HEK293 (cell line): ENCODE results near the gene THOC7.

Experiments
- CTCF ChIA-PET: fragments of 350-600 bp; formaldehyde crosslinking; extraction: SDS; loops from one replicate; lab custom pipeline; 2021; ENCODE audit warnings: antibody characterized with exemption; lab: Yijun Ruan, JAX
- POLR2A ChIA-PET: fragments of 300-600 bp; formaldehyde crosslinking; extraction: SDS; loops from one replicate; lab custom pipeline; 2020; ENCODE audit warnings: antibody characterized with exemption, inconsistent platforms; lab: Yijun Ruan, JAX
- H3K27ac ChIP-seq: fragments of 200-500 bp; sonication (Bioruptor generic); 2 replicates; pipeline ENCODE4 v1.5.1; 2014; ENCODE audit warnings: low read depth, low read length, control low read depth, inconsistent platforms; ENCODE audit errors: extremely low read depth
- H3K36me3 ChIP-seq, 2 experiments: fragments of 200-500 bp in 1 of 2; sonication (Bioruptor generic) in 1 of 2; 1 replicate in 1 of 2; 2 replicates in 1 of 2; pipeline ENCODE4 v1.5.1; 2014 to 2017; ENCODE audit warnings: inconsistent platforms in 2 of 2, low read length in 2 of 2; ENCODE audit not compliant: control insufficient read depth in 2 of 2, insufficient read depth in 1 of 2
- H3K4me1 ChIP-seq: fragments of 200-500 bp; sonication (Bioruptor generic); 2 replicates; pipeline ENCODE4 v1.5.1; 2014; ENCODE audit warnings: mild to moderate bottlenecking, low read length, inconsistent platforms; ENCODE audit not compliant: control insufficient read depth, insufficient read depth
- H3K4me3 ChIP-seq: 2 replicates; pipeline ENCODE4 v1.5.1; 2011; ENCODE audit warnings: low read depth, mild to moderate bottlenecking, control low read depth, low read length, moderate library complexity
- H3K9me3 ChIP-seq: fragments of 200-500 bp; sonication (Bioruptor generic); 2 replicates; pipeline ENCODE4 v1.5.1; 2014; ENCODE audit warnings: low read depth, low read length, inconsistent platforms; ENCODE audit not compliant: control insufficient read depth, insufficient read depth
- BCL11B ChIP-seq: fragments of 450-650 bp; formaldehyde crosslinking; IDR thresholded peaks from 2 replicates; pipeline ENCODE4 v1.5.1; 2016; ENCODE audit warnings: low read depth, missing biosample characterization, missing genetic modification characterization
- CTCF ChIP-seq: fragments of 450-650 bp; formaldehyde crosslinking; IDR thresholded peaks from 2 replicates; pipeline ENCODE4 v1.5.1; 2016; ENCODE audit warnings: missing biosample characterization, missing genetic modification characterization
- GLIS1 ChIP-seq: fragments of 450-650 bp; formaldehyde crosslinking; IDR thresholded peaks from 2 replicates; pipeline ENCODE4 v1.5.1; 2016; ENCODE audit warnings: missing biosample characterization, missing genetic modification characterization
- INSM2 ChIP-seq: fragments of 450-650 bp; formaldehyde crosslinking; IDR thresholded peaks from 2 replicates; pipeline ENCODE4 v1.5.1; 2016; ENCODE audit warnings: missing biosample characterization, missing genetic modification characterization
- OVOL3 ChIP-seq: fragments of 450-650 bp; formaldehyde crosslinking; IDR thresholded peaks from 2 replicates; pipeline ENCODE4 v1.5.1; 2016; ENCODE audit warnings: missing biosample characterization, missing genetic modification characterization
- PRDM1 ChIP-seq: fragments of 450-650 bp; formaldehyde crosslinking; IDR thresholded peaks from 2 replicates; pipeline ENCODE4; 2016; ENCODE audit warnings: missing biosample characterization, missing genetic modification characterization
- SCRT2 ChIP-seq: fragments of 450-650 bp; formaldehyde crosslinking; IDR thresholded peaks from 2 replicates; pipeline ENCODE4 v1.5.1; 2016; ENCODE audit warnings: missing biosample characterization, missing genetic modification characterization
- TRIM28 ChIP-seq: IDR thresholded peaks from 2 replicates; pipeline ENCODE4 v1.6.1; 2011; ENCODE audit warnings: low read length, control low read depth, borderline replicate concordance
- WT1 ChIP-seq: fragments of 450-650 bp; formaldehyde crosslinking; IDR thresholded peaks from 2 replicates; pipeline ENCODE4 v1.5.1; 2016; ENCODE audit warnings: missing biosample characterization, missing genetic modification characterization
- ZBTB17 ChIP-seq: fragments of 450-650 bp; formaldehyde crosslinking; IDR thresholded peaks from 2 replicates; pipeline ENCODE4 v1.5.1; 2016; ENCODE audit warnings: missing biosample characterization, missing genetic modification characterization
- ZBTB6 ChIP-seq: fragments of 450-650 bp; formaldehyde crosslinking; IDR thresholded peaks from 2 replicates; pipeline ENCODE4 v1.5.1; 2017; ENCODE audit warnings: missing biosample characterization, missing genetic modification characterization
- ZNF16 ChIP-seq: fragments of 450-650 bp; formaldehyde crosslinking; IDR thresholded peaks from 2 replicates; pipeline ENCODE4 v1.5.1; 2016; ENCODE audit warnings: low read depth, missing biosample characterization, missing genetic modification characterization
- ZNF18 ChIP-seq: fragments of 450-650 bp; formaldehyde crosslinking; IDR thresholded peaks from 2 replicates; pipeline ENCODE4 v1.5.1; 2016; ENCODE audit warnings: missing biosample characterization, missing genetic modification characterization
- ZNF184 ChIP-seq: fragments of 450-650 bp; IDR thresholded peaks from 2 replicates; pipeline ENCODE4 v1.5.1; 2018; ENCODE audit warnings: missing biosample characterization, mild to moderate bottlenecking, missing genetic modification characterization
- ZNF2 ChIP-seq: fragments of 450-650 bp; formaldehyde crosslinking; IDR thresholded peaks from 2 replicates; pipeline ENCODE4 v1.5.1; 2016; ENCODE audit warnings: missing biosample characterization, missing genetic modification characterization
- ZNF211 ChIP-seq: fragments of 450-650 bp; formaldehyde crosslinking; IDR thresholded peaks from 2 replicates; pipeline ENCODE4 v1.5.1; 2016; ENCODE audit warnings: low read depth, missing biosample characterization, missing genetic modification characterization
- ZNF214 ChIP-seq: fragments of 450-650 bp; formaldehyde crosslinking; IDR thresholded peaks from 2 replicates; pipeline ENCODE4 v1.5.1; 2017; ENCODE audit warnings: missing biosample characterization, mild to moderate bottlenecking, missing genetic modification characterization, borderline replicate concordance
- ZNF223 ChIP-seq: fragments of 450-650 bp; formaldehyde crosslinking; IDR thresholded peaks from 2 replicates; pipeline ENCODE4 v1.5.1; 2016; ENCODE audit warnings: missing biosample characterization, missing genetic modification characterization
- ZNF274 ChIP-seq, 2 experiments: fragments of 200-500 bp in 1 of 2; fragments of 450-650 bp in 1 of 2; sonication (Bioruptor generic) in 1 of 2; formaldehyde crosslinking in 1 of 2; IDR thresholded peaks; 2 replicates each; pipeline versions ENCODE4 v1.5.1 to v1.6.1; 2014 to 2016; ENCODE audit warnings: borderline replicate concordance in 1 of 2, inconsistent platforms in 1 of 2, low read length in 1 of 2, missing biosample characterization in 1 of 2, missing genetic modification characterization in 1 of 2
- ZNF280C ChIP-seq: fragments of 450-650 bp; formaldehyde crosslinking; IDR thresholded peaks from 2 replicates; pipeline ENCODE4 v1.5.1; 2016; ENCODE audit warnings: missing biosample characterization, missing genetic modification characterization
- ZNF514 ChIP-seq: fragments of 450-650 bp; formaldehyde crosslinking; IDR thresholded peaks from 2 replicates; pipeline ENCODE4 v1.5.1; 2016; ENCODE audit warnings: missing biosample characterization, missing genetic modification characterization
- ZNF529 ChIP-seq: fragments of 450-650 bp; formaldehyde crosslinking; IDR thresholded peaks from 2 replicates; pipeline ENCODE4 v1.5.1; 2017; ENCODE audit warnings: missing genetic modification characterization, missing biosample characterization; ENCODE audit not compliant: insufficient replicate concordance
- ZNF560 ChIP-seq: fragments of 450-650 bp; formaldehyde crosslinking; IDR thresholded peaks from 2 replicates; pipeline ENCODE4 v1.5.1; 2017; ENCODE audit warnings: missing biosample characterization, missing genetic modification characterization, borderline replicate concordance
- ZNF660 ChIP-seq: fragments of 450-650 bp; IDR thresholded peaks from 2 replicates; pipeline ENCODE4 v1.5.1; 2018; ENCODE audit warnings: missing biosample characterization, mild to moderate bottlenecking, missing genetic modification characterization
- ZNF670 ChIP-seq: fragments of 450-650 bp; formaldehyde crosslinking; IDR thresholded peaks from 2 replicates; pipeline ENCODE4 v1.5.1; 2016; ENCODE audit warnings: missing biosample characterization, missing genetic modification characterization, low read depth
- ZNF747 ChIP-seq: fragments of 450-650 bp; formaldehyde crosslinking; IDR thresholded peaks from 2 replicates; pipeline ENCODE4 v1.5.1; 2016; ENCODE audit warnings: missing biosample characterization, missing genetic modification characterization
- ZNF837 ChIP-seq: fragments of 450-650 bp; formaldehyde crosslinking; IDR thresholded peaks from 2 replicates; pipeline ENCODE4 v1.5.1; 2016; ENCODE audit warnings: missing biosample characterization, missing genetic modification characterization

The THOC7 gene

GRCh38 chr3:63860776-63861175 is 2.8 kb downstream of the THOC7 start (continued):
- TF ChIP-seq ZNF660 (tag by site-specific recombination) = no peak
- TF ChIP-seq OVOL3 (tag by site-specific recombination) = no peak
- TF ChIP-seq ZNF560 (tag by site-specific recombination) = no peak
- no peak for TF ChIP-seq ZBTB6 (tag by site-specific recombination)
- no peak for TF ChIP-seq ZNF274 (IDR thresholded peaks at IDR 0.05; ENCODE audit: low read length)
- no peak for TF ChIP-seq ZNF274 (tag by site-specific recombination; IDR thresholded peaks at IDR 0.05; ENCODE audit: borderline replicate concordance)
- no peak for TF ChIP-seq ZNF211 (tag by site-specific recombination)
- no peak for TF ChIP-seq ZNF837

GRCh38 chr3:63857311-63857710 is 6.3 kb downstream of the THOC7 start:
- H3K4me1 ChIP-seq = no peaks in the 10 kb centered on the region
- POLR2A ChIA-PET = no interaction called here
- CTCF ChIA-PET = no interaction called here
- TF ChIP-seq ZNF16 (tag by site-specific recombination) (no peak), BCL11B (no peak), ZNF529 (tag by site-specific recombination) (no peak), GLIS1 (no peak), TRIM28 (no peak), ZNF2 (tag by site-specific recombination) (no peak), ZNF514 (tag by site-specific recombination) (no peak), WT1 (tag by site-specific recombination) (no peak), ZNF184 (tag by site-specific recombination) (no peak), ZNF280C (tag by site-specific recombination) (no peak), ZNF747 (tag by site-specific recombination) (no peak), CTCF (tag by site-specific recombination) (no peak), PRDM1 (tag by site-specific recombination) (no peak)
- H3K36me3 ChIP-seq = no peaks in the 10 kb centered on the region
- H3K9me3 ChIP-seq = no peaks in the 10 kb centered on the region
- no peak overlapping the region for H3K27ac ChIP-seq
- H3K4me3 ChIP-seq = no peak overlapping the region

GRCh38 chr3:63855333-63855940 is 8.2 kb downstream of the THOC7 start:
- CTCF ChIA-PET = no interaction called here
- H3K27ac ChIP-seq = no peak overlapping the region
- no peak overlapping the region for H3K4me3 ChIP-seq
- no peaks in the 10 kb centered on the region for H3K4me1 ChIP-seq
- H3K36me3 ChIP-seq = no peaks in the 10 kb centered on the region
- no peaks in the 10 kb centered on the region for H3K9me3 ChIP-seq
- POLR2A ChIA-PET = no interaction called here
- TF ChIP-seq SCRT2 (tag by site-specific recombination) (no peak), ZNF223 (tag by site-specific recombination) (no peak), ZBTB17 (tag by site-specific recombination) (no peak), BCL11B (no peak), INSM2 (no peak), ZNF18 (no peak), ZNF670 (tag by site-specific recombination) (no peak), ZNF214 (no peak)
